ENCODE measurements around the gene MITF.

The MITF gene

DNA sequence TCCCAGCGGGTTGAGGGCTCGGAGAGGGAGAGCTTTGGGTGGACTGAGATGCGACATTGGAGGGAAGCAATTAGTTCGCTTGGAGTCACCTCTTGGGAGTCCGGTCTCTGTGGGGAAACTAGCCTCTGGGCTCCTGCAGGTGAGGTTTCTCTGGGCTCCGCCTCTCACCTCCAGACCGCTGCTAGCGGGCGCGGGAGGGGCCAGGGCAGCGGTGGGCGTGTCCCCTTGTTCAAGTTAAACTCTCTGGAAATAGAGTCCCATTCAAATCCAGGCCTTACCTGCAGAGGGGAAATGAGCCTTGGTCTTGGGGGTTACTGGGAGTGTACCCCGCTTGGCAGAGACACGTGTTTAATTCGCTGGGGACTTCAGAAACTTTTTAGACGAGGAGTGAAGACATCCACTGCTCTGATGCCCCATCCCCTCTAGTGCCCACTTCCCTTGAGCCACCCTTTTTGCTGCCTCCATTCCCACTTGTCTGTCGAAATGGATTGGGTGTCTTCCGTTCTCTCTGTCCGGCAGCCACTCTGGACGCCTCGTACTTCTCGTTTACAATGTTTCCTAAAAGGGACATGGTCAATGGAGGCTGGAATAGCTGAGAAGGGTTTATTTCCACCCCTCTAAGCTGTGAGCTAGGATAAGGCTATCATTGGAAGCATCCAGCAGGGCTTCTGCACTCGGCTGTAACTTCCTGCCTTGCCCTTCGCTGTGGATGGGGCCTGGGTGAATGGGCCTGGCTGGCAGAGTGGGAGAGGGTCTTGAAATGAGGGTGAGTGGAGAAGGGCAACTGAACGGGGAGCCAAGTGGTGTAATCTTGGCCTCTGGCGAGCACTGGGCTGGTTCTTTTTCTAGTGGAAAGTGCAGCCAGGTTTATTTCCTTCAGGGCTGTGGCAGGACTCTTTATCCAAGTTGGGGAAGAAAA is 1.1 kb downstream of the MITF start:
- Histone ChIP-seq H3K4me2 (ENCODE audit: low read length) (peak overlapping the region; percentile 95), H3K27me3 (ENCODE audit: control insufficient read depth, insufficient read depth, low read length) (no peaks in the 10 kb centered on the region), H3K36me3 (ENCODE audit: control insufficient read depth, insufficient read depth, low read length) (no peaks in the 10 kb centered on the region), H3K27ac (peak overlapping the region; percentile 78), H2AFZ (peak overlapping the region; percentile 97), H3K9ac (peak overlapping the region; percentile 38), H3K9me3 (ENCODE audit: control insufficient read depth, low read length) (no peaks in the 10 kb centered on the region), H3K4me1 (peaks cover 17% of the 10 kb centered on the region), H3K4me3 (ENCODE audit: low read depth, low read length) (peak overlapping the region; percentile 87), H3K79me2 (peaks cover 31% of the 10 kb centered on the region)
- TF ChIP-seq, protein P1, sequence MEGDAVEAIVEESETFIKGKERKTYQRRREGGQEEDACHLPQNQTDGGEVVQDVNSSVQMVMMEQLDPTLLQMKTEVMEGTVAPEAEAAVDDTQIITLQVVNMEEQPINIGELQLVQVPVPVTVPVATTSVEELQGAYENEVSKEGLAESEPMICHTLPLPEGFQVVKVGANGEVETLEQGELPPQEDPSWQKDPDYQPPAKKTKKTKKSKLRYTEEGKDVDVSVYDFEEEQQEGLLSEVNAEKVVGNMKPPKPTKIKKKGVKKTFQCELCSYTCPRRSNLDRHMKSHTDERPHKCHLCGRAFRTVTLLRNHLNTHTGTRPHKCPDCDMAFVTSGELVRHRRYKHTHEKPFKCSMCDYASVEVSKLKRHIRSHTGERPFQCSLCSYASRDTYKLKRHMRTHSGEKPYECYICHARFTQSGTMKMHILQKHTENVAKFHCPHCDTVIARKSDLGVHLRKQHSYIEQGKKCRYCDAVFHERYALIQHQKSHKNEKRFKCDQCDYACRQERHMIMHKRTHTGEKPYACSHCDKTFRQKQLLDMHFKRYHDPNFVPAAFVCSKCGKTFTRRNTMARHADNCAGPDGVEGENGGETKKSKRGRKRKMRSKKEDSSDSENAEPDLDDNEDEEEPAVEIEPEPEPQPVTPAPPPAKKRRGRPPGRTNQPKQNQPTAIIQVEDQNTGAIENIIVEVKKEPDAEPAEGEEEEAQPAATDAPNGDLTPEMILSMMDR (IDR thresholded peaks at IDR 0.05), result no peak

DNA sequence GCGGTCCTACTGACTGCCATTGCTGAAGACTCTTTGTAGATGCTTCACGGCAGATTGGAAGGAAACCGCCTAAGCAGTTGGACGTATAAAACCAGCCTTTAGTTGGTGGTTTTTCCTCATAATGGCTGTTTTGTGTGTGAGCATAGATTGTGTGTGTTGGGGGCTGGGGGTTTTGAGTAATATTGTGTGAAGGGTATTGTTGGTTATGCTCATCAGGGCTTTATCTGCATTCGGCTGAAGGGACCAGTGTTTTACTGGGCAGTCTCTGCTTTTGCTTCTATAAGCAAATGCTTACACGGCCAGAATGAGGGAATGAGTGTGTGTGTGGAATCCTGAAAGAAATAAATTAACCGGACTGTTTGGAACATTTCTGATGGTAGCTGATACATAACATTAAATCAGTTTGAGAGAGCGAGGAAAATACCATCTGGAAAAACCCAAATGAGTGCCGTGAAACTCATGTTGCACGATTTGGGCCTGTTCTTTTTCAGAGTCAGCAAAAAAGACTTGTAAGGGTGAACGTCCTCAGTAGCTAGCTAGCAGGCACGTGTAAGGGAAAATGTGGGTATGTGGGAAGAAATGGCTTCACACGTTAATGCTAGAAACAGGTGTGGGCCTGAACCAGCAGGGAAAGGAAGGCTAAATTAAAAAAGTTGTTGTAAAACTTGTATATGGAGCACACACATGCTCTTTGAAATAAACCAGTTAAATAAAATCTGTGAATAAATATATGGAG is 1.9 kb downstream of the MITF start:
- H3K4me1 ChIP-seq, result peaks cover 23% of the 10 kb centered on the region
- H3K9ac ChIP-seq, result no peak overlapping the region

DNA sequence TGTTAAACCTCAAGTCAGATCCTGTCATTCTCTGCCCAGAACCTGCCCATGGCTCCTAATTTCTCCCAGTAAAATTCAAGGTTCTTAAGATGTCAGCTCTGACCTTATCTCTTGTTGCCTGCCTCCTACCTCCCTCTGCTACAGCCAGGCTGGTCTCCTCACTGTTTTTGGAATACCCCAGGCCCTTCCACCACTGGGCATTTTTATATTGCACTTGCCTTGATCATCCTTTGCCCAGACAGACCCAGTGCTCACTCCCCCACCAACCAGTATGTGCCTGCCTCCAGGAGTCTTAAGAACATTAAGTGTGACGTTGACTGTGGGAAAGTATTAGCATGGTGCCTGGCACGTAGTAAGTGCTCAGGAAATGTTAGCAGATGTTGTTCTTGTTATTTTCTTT is 3.1 kb downstream of the MITF start:
- Histone ChIP-seq H2AFZ (no peak overlapping the region), H3K27me3 (ENCODE audit: control insufficient read depth, insufficient read depth, low read length) (no peaks in the 10 kb centered on the region), H3K79me2 (peaks cover 38% of the 10 kb centered on the region), H3K9ac (no peak overlapping the region), H3K9me3 (ENCODE audit: control insufficient read depth, low read length) (no peaks in the 10 kb centered on the region), H3K4me2 (ENCODE audit: low read length) (no peak overlapping the region), H3K4me1 (peaks cover 30% of the 10 kb centered on the region), H3K27ac (no peak overlapping the region), H3K36me3 (ENCODE audit: control insufficient read depth, insufficient read depth, low read length) (no peaks in the 10 kb centered on the region), H3K4me3 (ENCODE audit: low read depth, low read length) (no peak overlapping the region)
- TF ChIP-seq, protein P1 (IDR thresholded peaks at IDR 0.05), result no peak

More for the DNA sequence above, 1.9 kb downstream of the MITF start:
- Histone ChIP-seq H3K9me3 (ENCODE audit: control insufficient read depth, low read length) (no peaks in the 10 kb centered on the region), H3K36me3 (ENCODE audit: control insufficient read depth, insufficient read depth, low read length) (no peaks in the 10 kb centered on the region), H3K79me2 (peaks cover 34% of the 10 kb centered on the region), H2AFZ (no peak overlapping the region), H3K4me3 (ENCODE audit: low read depth, low read length) (peak overlapping the region; percentile 87), H3K27me3 (ENCODE audit: control insufficient read depth, insufficient read depth, low read length) (no peaks in the 10 kb centered on the region), H3K27ac (peak overlapping the region; percentile 26), H3K4me2 (ENCODE audit: low read length) (peak overlapping the region; percentile 95)
- TF ChIP-seq, protein P1 (IDR thresholded peaks at IDR 0.05), result no peak

DNA sequence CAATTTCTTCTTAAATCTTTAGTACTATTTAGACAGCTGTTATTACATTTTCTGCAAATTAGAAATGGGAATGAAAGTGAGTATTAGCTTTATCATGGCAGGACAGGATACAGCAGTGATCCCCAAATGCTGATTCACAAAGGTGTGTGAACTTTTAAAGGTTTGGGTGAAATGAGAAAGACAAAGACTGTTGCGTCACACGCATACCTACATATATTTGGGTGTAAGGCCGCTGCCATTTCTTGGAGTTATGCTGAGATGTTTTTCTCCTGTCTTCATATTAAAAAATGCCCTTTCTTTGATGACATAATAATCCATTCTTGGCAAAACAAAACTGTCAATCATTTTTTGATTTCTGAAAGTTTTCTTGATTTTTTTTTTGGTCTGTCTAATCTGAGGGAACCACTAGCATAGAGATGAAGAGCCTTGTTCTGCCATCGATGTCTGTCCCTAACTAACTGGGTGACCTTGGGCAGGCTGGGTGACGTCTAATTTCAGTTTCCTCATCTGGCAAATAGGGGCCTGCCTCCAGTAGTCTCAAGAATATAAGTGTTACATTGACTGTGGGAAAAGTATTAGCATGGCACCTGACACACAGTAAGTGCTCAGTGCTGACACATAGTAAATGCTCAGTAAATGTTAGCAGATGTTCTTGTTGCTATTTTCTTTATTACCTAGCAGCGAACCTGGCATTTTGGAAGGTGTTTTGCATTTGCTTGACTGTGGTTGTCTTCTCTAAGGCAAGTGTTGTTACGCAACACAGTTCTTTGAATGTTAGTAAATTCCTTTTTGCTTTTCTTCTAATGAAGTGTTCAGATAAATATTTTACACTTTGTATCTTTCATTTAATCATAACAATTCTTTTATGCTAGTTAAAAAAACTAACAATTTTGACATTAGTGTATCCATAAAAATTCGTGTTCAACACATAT is 5.0 kb downstream of the MITF start:
- TF ChIP-seq, protein P1 (IDR thresholded peaks at IDR 0.05), result no peak
- H3K4me1 ChIP-seq, result peaks cover 30% of the 10 kb centered on the region
- H3K27ac ChIP-seq, result no peak overlapping the region
- H3K4me3 ChIP-seq (ENCODE audit: low read depth, low read length), result no peak overlapping the region
- peaks cover 47% of the 10 kb centered on the region for H3K79me2 ChIP-seq
- no peaks in the 10 kb centered on the region for H3K9me3 ChIP-seq (ENCODE audit: control insufficient read depth, low read length)
- H3K4me2 ChIP-seq (ENCODE audit: low read length), result no peak overlapping the region
- no peak overlapping the region for H2AFZ ChIP-seq
- no peak overlapping the region for H3K9ac ChIP-seq
- no peaks in the 10 kb centered on the region for H3K27me3 ChIP-seq (ENCODE audit: control insufficient read depth, insufficient read depth, low read length)
- no peaks in the 10 kb centered on the region for H3K36me3 ChIP-seq (ENCODE audit: control insufficient read depth, insufficient read depth, low read length)

Data from parathyroid adenoma (tissue), 2 donors.